OCI-LY1 (cell line): ENCODE results near the gene PPP1R3C.

Experiments used
- H2AFZ ChIP-seq: fragments of 200-600 bp; sonication (generic), shearing (Covaris generic); 2 replicates; pipeline ENCODE4 v1.6.0; 2014; ENCODE audit warnings: antibody characterized with exemption, mild to moderate bottlenecking, low read length
- H3F3A ChIP-seq: fragments of 200-600 bp; sonication (generic), shearing (Covaris generic); 2 replicates; pipeline ENCODE4 v1.6.0; 2014; ENCODE audit warnings: mild to moderate bottlenecking, antibody characterized with exemption, low read length, moderate library complexity; ENCODE audit not compliant: insufficient read depth
- H3K27ac ChIP-seq: fragments of 200-600 bp; sonication (generic); 2 replicates; pipeline ENCODE4 v1.5.1; 2014; ENCODE audit warnings: low read length, mixed run types, mild to moderate bottlenecking, low read depth; ENCODE audit not compliant: poor library complexity, severe bottlenecking
- H3K27me3 ChIP-seq: fragments of 200-600 bp; sonication (generic); 2 replicates; pipeline ENCODE4 v1.6.0; 2014; ENCODE audit warnings: antibody characterized with exemption, mild to moderate bottlenecking, low read length, moderate library complexity; ENCODE audit not compliant: insufficient read depth
- H3K36me3 ChIP-seq: fragments of 200-600 bp; sonication (generic); 2 replicates; pipeline ENCODE4 v1.6.1; 2014; ENCODE audit warnings: mild to moderate bottlenecking, antibody characterized with exemption, low read length, moderate library complexity, mixed read lengths; ENCODE audit not compliant: insufficient read depth
- H3K4me1 ChIP-seq: fragments of 200-600 bp; sonication (generic); 2 replicates; pipeline ENCODE4 v1.5.1; 2014; ENCODE audit warnings: mild to moderate bottlenecking, low read length, moderate library complexity; ENCODE audit not compliant: insufficient read depth, severe bottlenecking
- H3K4me2 ChIP-seq: fragments of 200-600 bp; sonication (generic), shearing (Covaris generic); 2 replicates; pipeline ENCODE4 v1.6.1; 2014; ENCODE audit warnings: low read length
- H3K4me3 ChIP-seq: fragments of 200-600 bp; sonication (generic); 2 replicates; pipeline ENCODE4 v1.5.1; 2014; ENCODE audit warnings: low read length, low read depth, mild to moderate bottlenecking, mixed read lengths; ENCODE audit not compliant: poor library complexity, severe bottlenecking
- H3K79me2 ChIP-seq: fragments of 200-600 bp; shearing (Covaris generic); 2 replicates; pipeline ENCODE4 v1.6.1; 2016; ENCODE audit warnings: mixed run types, low read length, mixed read lengths; ENCODE audit not compliant: insufficient read depth
- H3K9ac ChIP-seq: fragments of 200-600 bp; sonication (generic), shearing (Covaris generic); 2 replicates; pipeline ENCODE4 v1.6.1; 2014; ENCODE audit warnings: mild to moderate bottlenecking, low read length, mixed read lengths
- H3K9me2 ChIP-seq: fragments of 200-600 bp; sonication (generic), shearing (Covaris generic); 2 replicates; pipeline ENCODE4 v1.6.1; 2014; ENCODE audit warnings: low read depth, mild to moderate bottlenecking, low read length, mixed read lengths
- H3K9me3 ChIP-seq: fragments of 200-600 bp; shearing (Covaris generic); 2 replicates; pipeline ENCODE4 v1.6.1; 2014; ENCODE audit warnings: low read length, mixed read lengths
- H4K20me1 ChIP-seq: fragments of 200-600 bp; sonication (generic), shearing (Covaris generic); 2 replicates; pipeline ENCODE4 v1.6.0; 2016; ENCODE audit warnings: mild to moderate bottlenecking, low read length; ENCODE audit not compliant: insufficient read depth
- CTCF ChIP-seq: fragments of 200-600 bp; sonication (generic), shearing (Covaris generic); IDR thresholded peaks from 2 replicates; pipeline ENCODE4 v1.5.1; 2017; ENCODE audit warnings: mild to moderate bottlenecking, antibody characterized with exemption, low read length, moderate library complexity, mixed read lengths
- EZH2 ChIP-seq: fragments of 200-600 bp; sonication (generic), shearing (Covaris generic); IDR thresholded peaks from 2 replicates; pipeline ENCODE4 v1.8.0; 2017; ENCODE audit warnings: borderline replicate concordance, mixed run types, mild to moderate bottlenecking, antibody characterized with exemption, low read length, moderate library complexity, mixed read lengths

Gene PPP1R3C

DNA sequence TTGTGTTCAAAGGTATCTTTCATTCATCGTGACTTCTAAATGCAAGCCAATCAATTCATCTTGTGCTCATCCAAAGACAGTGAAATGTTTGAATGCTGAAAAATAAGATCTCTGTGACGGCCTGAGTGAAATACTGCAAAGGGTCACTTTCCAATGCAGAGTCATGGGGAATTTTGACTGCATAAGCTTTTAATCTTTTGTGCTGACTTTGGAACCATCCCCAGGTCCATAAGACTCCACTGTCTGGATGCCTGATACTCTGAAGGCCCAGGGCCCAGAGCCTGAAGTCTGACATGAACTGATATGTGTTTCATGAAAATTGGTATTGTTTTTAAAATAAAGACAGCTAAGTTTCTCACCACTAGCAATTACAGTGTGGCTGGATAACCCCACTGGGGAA is 39.0 kb downstream of the PPP1R3C start:
- no peaks in the 10 kb centered on the region for H3K4me1 ChIP-seq
- H4K20me1 ChIP-seq = no peaks in the 10 kb centered on the region
- no peaks in the 10 kb centered on the region for H3K27me3 ChIP-seq
- H3F3A ChIP-seq = no peaks in the 10 kb centered on the region
- H3K4me2 ChIP-seq = no peak overlapping the region
- H3K9ac ChIP-seq = no peak overlapping the region
- TF ChIP-seq EZH2 (no peak), CTCF (no peak)
- H3K27ac ChIP-seq = no peak overlapping the region
- H2AFZ ChIP-seq = no peak overlapping the region
- no peak overlapping the region for H3K4me3 ChIP-seq
- no peaks in the 10 kb centered on the region for H3K36me3 ChIP-seq
- H3K79me2 ChIP-seq = no peaks in the 10 kb centered on the region
- H3K9me3 ChIP-seq = no peaks in the 10 kb centered on the region
- no peaks in the 10 kb centered on the region for H3K9me2 ChIP-seq

DNA sequence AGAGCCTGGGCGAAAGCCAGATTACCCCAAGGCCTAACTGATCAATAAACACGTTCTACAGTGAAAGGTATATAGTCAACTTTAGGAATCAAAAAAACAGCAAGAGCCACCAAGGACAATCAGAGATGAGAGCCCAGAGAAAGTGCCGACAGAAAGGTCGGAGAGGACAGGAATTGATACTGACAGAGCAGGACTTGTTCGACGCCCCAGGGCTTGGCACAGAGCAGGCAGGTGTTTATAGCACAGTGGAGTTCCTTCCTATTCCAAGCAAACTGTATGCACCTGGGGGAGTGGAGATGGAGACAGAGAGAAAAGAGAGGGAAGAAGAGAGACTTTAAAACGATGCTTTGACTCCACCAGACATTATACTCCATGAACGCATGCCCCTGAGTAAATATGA is 39.5 kb downstream of the PPP1R3C start:
- H3K27ac ChIP-seq = no peak overlapping the region
- H3K9me3 ChIP-seq = no peaks in the 10 kb centered on the region
- no peaks in the 10 kb centered on the region for H3F3A ChIP-seq
- H2AFZ ChIP-seq = no peak overlapping the region
- H3K36me3 ChIP-seq = no peaks in the 10 kb centered on the region
- no peaks in the 10 kb centered on the region for H3K79me2 ChIP-seq
- no peaks in the 10 kb centered on the region for H3K9me2 ChIP-seq
- H3K27me3 ChIP-seq = no peaks in the 10 kb centered on the region
- no peaks in the 10 kb centered on the region for H4K20me1 ChIP-seq
- TF ChIP-seq EZH2 = no peak
- TF ChIP-seq CTCF = no peak
- no peaks in the 10 kb centered on the region for H3K4me1 ChIP-seq
- H3K4me2 ChIP-seq = no peak overlapping the region
- no peak overlapping the region for H3K9ac ChIP-seq
- H3K4me3 ChIP-seq = no peak overlapping the region

GRCh38 chr10:91592266-91592975 is 40.5 kb downstream of the PPP1R3C start:
- Histone ChIP-seq H3K27ac (no peak overlapping the region), H3F3A (no peaks in the 10 kb centered on the region), H3K4me3 (no peak overlapping the region), H4K20me1 (no peaks in the 10 kb centered on the region), H3K9ac (no peak overlapping the region), H3K27me3 (no peaks in the 10 kb centered on the region), H3K4me2 (no peak overlapping the region), H3K79me2 (no peaks in the 10 kb centered on the region), H3K9me3 (no peaks in the 10 kb centered on the region), H3K36me3 (no peaks in the 10 kb centered on the region), H3K9me2 (no peaks in the 10 kb centered on the region), H2AFZ (no peak overlapping the region), H3K4me1 (no peaks in the 10 kb centered on the region)
- TF ChIP-seq CTCF (no peak), EZH2 (no peak)
